Fibroblast of lung (primary cell): ENCODE data around the gene GNA12.

Experiments
- CTCF ChIP-seq, 2 donors: IDR thresholded peaks in 1 of 2; conservative IDR thresholded peaks in 1 of 2; 1 replicate in 1 of 2; 2 replicates in 1 of 2; pipeline ENCODE4 v1.5.1; 2011 to 2012; ENCODE audit warnings: low read length in 2 of 2, control low read depth in 1 of 2, inconsistent platforms in 1 of 2, low read depth in 1 of 2, mild to moderate bottlenecking in 1 of 2
- EZH2 ChIP-seq: IDR thresholded peaks from 2 replicates; pipeline ENCODE4 v1.5.1; 2012; ENCODE audit warnings: low read length, control low read depth, mild to moderate bottlenecking; ENCODE audit errors: missing control alignments

GRCh38 chr7:2736411-2736914, 107.6 kb downstream of the GNA12 start:
- TF ChIP-seq CTCF (conservative IDR thresholded peaks at IDR 0.05 in 1 of 2, IDR thresholded peaks at IDR 0.05 in 1 of 2; ENCODE audit: low read depth in 1 of 2, low read length in 2 of 2) (no peak), EZH2 (no peak)
